Measurements from ENCODE around the gene TFIP11. TPM values are rescaled to one million over a fixed set of nuclear protein-coding genes. Genes with fewer than 3 reads are reported as not detected.

Gene TFIP11
- polyA plus RNA-seq, 1 experiment: 34.8 TPM

DNA sequence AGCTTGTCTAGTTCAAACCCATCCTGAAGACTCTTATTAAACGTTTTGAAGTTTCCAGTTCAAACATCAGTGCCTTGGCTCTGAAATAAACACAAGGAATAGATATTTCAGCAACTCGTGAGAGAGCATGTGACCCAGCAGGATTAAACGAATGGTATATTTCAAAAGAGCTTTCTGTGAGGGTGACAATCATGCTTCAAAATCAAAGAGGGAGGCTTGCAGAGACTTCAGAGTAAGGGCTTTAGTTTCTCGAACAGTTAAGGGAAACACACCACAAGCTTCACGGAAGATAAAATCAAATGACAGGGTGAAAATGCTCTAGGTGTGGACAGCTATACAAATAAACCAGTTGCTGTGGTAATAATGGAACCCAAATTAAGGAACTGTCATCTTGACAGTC is 30.1 kb downstream of the TFIP11 start:
- no peaks in the 10 kb centered on the region for H3K27me3 ChIP-seq (ENCODE audit: control insufficient read depth, insufficient read depth, low read length)
- H3K4me3 ChIP-seq (ENCODE audit: low read depth, low read length): no peak overlapping the region
- DNase-seq (ENCODE audit: low read depth, low spot score): no peak
- ChIA-PET POLR2A (interaction anchor here (0.5 kb wide), 1 partner anchor 118 kb away, joined by 6 read pairs; no protein-coding TSS in a partner anchor), CTCF (interaction anchor here (1.1 kb wide), 3 partner anchors 20 to 183 kb away, joined by 3 to 4 read pairs (median 3); no protein-coding TSS in a partner anchor)
- H3K27ac ChIP-seq (ENCODE audit: low read depth, low read length): no peak overlapping the region
- TF ChIP-seq, protein P1, sequence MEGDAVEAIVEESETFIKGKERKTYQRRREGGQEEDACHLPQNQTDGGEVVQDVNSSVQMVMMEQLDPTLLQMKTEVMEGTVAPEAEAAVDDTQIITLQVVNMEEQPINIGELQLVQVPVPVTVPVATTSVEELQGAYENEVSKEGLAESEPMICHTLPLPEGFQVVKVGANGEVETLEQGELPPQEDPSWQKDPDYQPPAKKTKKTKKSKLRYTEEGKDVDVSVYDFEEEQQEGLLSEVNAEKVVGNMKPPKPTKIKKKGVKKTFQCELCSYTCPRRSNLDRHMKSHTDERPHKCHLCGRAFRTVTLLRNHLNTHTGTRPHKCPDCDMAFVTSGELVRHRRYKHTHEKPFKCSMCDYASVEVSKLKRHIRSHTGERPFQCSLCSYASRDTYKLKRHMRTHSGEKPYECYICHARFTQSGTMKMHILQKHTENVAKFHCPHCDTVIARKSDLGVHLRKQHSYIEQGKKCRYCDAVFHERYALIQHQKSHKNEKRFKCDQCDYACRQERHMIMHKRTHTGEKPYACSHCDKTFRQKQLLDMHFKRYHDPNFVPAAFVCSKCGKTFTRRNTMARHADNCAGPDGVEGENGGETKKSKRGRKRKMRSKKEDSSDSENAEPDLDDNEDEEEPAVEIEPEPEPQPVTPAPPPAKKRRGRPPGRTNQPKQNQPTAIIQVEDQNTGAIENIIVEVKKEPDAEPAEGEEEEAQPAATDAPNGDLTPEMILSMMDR (IDR thresholded peaks at IDR 0.05; ENCODE audit: low read depth, low read length): no peak
- no peaks in the 10 kb centered on the region for H3K9me3 ChIP-seq (ENCODE audit: control insufficient read depth, insufficient read depth, low read length)

DNA sequence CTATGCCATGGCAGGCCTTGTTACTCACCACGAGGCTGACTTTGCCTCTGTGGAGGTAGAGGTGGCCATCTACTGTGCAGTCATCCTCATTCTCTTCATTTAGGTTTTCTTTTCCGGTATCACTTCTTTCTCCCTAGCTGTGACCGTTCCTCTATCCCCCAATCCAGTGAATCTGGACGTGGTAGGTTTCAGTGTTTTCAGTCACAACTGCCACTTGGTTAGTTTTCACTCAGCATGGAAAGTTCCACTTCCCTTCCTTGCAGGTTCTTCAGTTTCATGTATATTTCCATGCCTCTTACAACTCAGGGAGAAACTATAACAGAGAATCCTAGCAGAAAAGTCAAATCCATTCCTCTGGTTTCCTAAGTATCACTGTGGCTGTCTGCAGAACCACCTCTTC is 30.6 kb downstream of the TFIP11 start:
- DNase-seq (ENCODE audit: low read depth, low spot score): no peak
- H3K4me3 ChIP-seq (ENCODE audit: low read depth, low read length): no peak overlapping the region
- ChIA-PET CTCF (interaction anchor here (1.0 to 1.9 kb wide), 4 partner anchors 20 to 190 kb away, joined by 3 to 6 read pairs (median 4); no protein-coding TSS in a partner anchor), POLR2A (interaction anchor here (0.5 kb wide), 1 partner anchor 117 kb away, joined by 6 read pairs; no protein-coding TSS in a partner anchor)
- no peak overlapping the region for H3K27ac ChIP-seq (ENCODE audit: low read depth, low read length)
- H3K9me3 ChIP-seq (ENCODE audit: control insufficient read depth, insufficient read depth, low read length): no peaks in the 10 kb centered on the region
- no peaks in the 10 kb centered on the region for H3K27me3 ChIP-seq (ENCODE audit: control insufficient read depth, insufficient read depth, low read length)
- TF ChIP-seq, protein P1 (IDR thresholded peaks at IDR 0.05; ENCODE audit: low read depth, low read length): no peak

DNA sequence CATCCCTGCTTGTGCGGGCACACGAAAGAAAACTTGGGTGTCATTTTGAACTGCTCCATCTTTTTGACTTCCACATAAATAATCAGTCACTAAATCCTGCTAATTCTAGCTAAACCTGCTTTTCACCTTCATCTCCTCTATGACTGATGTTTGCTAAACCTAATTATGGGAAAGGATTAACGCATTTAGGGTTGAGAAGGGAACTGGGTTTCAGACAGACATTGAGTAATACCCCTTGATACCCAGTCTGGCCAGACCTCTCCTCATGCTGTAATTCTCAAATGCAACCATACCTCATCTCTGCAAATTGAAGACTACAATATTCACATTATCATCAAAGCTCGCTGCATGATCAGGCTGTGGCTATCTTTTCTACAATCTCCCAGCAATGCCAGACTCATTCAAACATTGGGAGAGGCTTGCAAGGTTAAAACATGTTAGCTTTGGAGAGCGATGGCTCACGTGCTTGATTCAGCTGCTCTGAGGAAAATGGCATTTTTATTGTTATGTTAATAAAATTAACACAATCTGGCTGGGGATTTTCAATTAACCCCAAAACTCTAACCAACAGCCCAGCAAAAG is 31.1 kb downstream of the TFIP11 start:
- Histone ChIP-seq H3K27me3 (ENCODE audit: control insufficient read depth, insufficient read depth, low read length) (no peaks in the 10 kb centered on the region), H3K27ac (ENCODE audit: low read depth, low read length) (no peak overlapping the region), H3K4me3 (ENCODE audit: low read depth, low read length) (no peak overlapping the region), H3K9me3 (ENCODE audit: control insufficient read depth, insufficient read depth, low read length) (no peaks in the 10 kb centered on the region)
- ChIA-PET POLR2A (no interaction called here), CTCF (interaction anchor here (1.0 to 1.9 kb wide), 4 partner anchors 21 to 191 kb away, joined by 3 to 6 read pairs (median 4); no protein-coding TSS in a partner anchor)
- DNase-seq (ENCODE audit: low read depth, low spot score): no peak
- TF ChIP-seq, protein P1 (IDR thresholded peaks at IDR 0.05; ENCODE audit: low read depth, low read length): no peak

DNA sequence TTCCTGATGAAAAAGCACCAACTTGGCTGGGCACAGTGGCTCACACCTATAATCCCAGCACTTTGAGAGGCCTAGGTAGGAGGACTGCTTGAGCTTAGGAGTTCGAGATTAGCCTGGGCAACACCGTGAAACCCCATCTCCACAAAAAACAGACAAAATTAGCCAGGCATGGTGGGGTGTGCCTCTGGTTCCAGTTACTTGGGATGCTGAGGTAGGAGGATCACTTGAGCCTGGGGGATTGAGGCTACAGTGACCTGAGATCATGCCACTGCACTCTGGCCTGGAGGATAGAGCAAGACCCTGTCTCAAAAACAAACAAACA is 31.7 kb downstream of the TFIP11 start:
- H3K9me3 ChIP-seq (ENCODE audit: control insufficient read depth, insufficient read depth, low read length): no peaks in the 10 kb centered on the region
- TF ChIP-seq, protein P1 (IDR thresholded peaks at IDR 0.05; ENCODE audit: low read depth, low read length): no peak
- CTCF ChIA-PET: interaction anchor here (0.9 to 1.9 kb wide), 4 partner anchors 18 to 191 kb away, joined by 3 to 6 read pairs (median 4); no protein-coding TSS in a partner anchor
- DNase-seq (ENCODE audit: low read depth, low spot score): no peak
- no peak overlapping the region for H3K4me3 ChIP-seq (ENCODE audit: low read depth, low read length)
- POLR2A ChIA-PET: no interaction called here
- H3K27me3 ChIP-seq (ENCODE audit: control insufficient read depth, insufficient read depth, low read length): no peaks in the 10 kb centered on the region
- H3K27ac ChIP-seq (ENCODE audit: low read depth, low read length): no peak overlapping the region

DNA sequence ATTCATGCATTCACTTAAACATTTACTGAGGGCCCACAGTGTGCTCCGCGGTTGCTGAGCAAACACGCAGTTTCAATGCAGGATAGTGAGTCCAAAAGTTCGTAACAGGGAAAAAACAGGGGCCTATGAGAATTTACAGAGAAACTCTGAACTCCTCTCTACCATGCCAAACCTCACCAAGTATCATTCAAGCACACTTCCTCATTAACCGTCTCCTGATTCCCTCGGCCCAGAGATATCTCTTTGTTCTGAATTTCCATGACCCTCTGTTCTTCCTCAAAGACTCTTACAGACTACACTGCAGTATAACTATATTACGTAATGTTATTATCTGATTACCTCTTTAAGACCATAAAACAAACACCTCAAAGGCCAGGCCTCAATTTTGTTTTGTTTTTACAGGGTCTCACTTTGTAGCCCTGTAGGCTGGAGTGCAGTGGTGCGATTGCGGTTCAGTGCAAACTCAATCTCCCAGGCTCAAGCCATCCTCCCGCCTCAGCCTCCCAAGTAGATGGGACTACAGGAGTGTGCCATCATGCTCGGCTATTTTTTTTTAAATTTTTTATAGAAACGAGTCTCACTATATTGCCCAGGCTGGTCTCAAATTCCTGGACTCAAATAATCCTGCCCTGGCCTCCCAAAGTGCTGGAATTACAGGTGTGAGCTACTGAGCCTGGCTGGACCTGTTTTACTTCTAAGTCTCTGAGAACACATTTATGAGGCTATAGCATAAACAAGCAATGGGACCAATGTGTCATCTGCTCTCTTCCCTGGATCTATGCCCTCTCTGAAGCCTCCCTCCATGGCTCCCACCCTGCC is 32.3 kb downstream of the TFIP11 start:
- H3K27ac ChIP-seq (ENCODE audit: low read depth, low read length): no peak overlapping the region
- H3K4me3 ChIP-seq (ENCODE audit: low read depth, low read length): no peak overlapping the region
- no peak for DNase-seq (ENCODE audit: low read depth, low spot score)
- ChIA-PET POLR2A (no interaction called here), CTCF (interaction anchor here (0.9 to 1.9 kb wide), 4 partner anchors 18 to 185 kb away, joined by 4 to 6 read pairs (median 6); no protein-coding TSS in a partner anchor)
- TF ChIP-seq, protein P1 (IDR thresholded peaks at IDR 0.05; ENCODE audit: low read depth, low read length): no peak
- H3K9me3 ChIP-seq (ENCODE audit: control insufficient read depth, insufficient read depth, low read length): no peaks in the 10 kb centered on the region
- H3K27me3 ChIP-seq (ENCODE audit: control insufficient read depth, insufficient read depth, low read length): no peaks in the 10 kb centered on the region
